Ishikawa (cell line): Measurements from ENCODE around the gene OSBPL6.

Source experiments
- CEBPB ChIP-seq: IDR thresholded peaks from 2 replicates; pipeline ENCODE4 v1.6.1; 2012
- CREB1 ChIP-seq: IDR thresholded peaks from 2 replicates; pipeline ENCODE4 v1.6.1; 2012; ENCODE audit warnings: low read depth
- EGR1 ChIP-seq: IDR thresholded peaks from 2 replicates; pipeline ENCODE4 v1.6.1; 2012
- EP300 ChIP-seq: IDR thresholded peaks from 2 replicates; pipeline ENCODE4 v1.6.1; 2012; ENCODE audit warnings: borderline replicate concordance
- FOXM1 ChIP-seq: IDR thresholded peaks from 2 replicates; pipeline ENCODE4 v1.6.1; 2012; ENCODE audit warnings: low read depth, borderline replicate concordance
- NFIC ChIP-seq: IDR thresholded peaks from 2 replicates; pipeline ENCODE4 v1.6.1; 2012
- RAD21 ChIP-seq: IDR thresholded peaks from 2 replicates; pipeline ENCODE4 v1.6.1; 2012; ENCODE audit warnings: low read depth
- TAF1 ChIP-seq: IDR thresholded peaks from 2 replicates; pipeline ENCODE4 v1.6.1; 2012; ENCODE audit warnings: low read depth, mild to moderate bottlenecking
- TCF12 ChIP-seq: IDR thresholded peaks from 2 replicates; pipeline ENCODE4 v1.6.1; 2012; ENCODE audit warnings: low read depth
- TEAD4 ChIP-seq: IDR thresholded peaks from 2 replicates; pipeline ENCODE4 v1.6.1; 2012
- YY1 ChIP-seq: IDR thresholded peaks from 2 replicates; pipeline ENCODE4 v1.6.1; 2012; ENCODE audit warnings: low read depth
- ZBTB7A ChIP-seq: IDR thresholded peaks from 2 replicates; pipeline ENCODE4 v1.6.1; 2012; ENCODE audit warnings: low read depth
- TF ChIP-seq, protein P1 (sequence below): IDR thresholded peaks from 2 replicates; pipeline ENCODE4 v1.6.1; 2012; ENCODE audit warnings: low read depth, mild to moderate bottlenecking
- TF ChIP-seq, protein P2 (sequence below): IDR thresholded peaks from 2 replicates; pipeline ENCODE4 v1.6.1; 2012
- TF ChIP-seq, protein P3 (sequence below): IDR thresholded peaks from 2 replicates; pipeline ENCODE4 v1.6.1; 2012

OSBPL6 gene

DNA sequence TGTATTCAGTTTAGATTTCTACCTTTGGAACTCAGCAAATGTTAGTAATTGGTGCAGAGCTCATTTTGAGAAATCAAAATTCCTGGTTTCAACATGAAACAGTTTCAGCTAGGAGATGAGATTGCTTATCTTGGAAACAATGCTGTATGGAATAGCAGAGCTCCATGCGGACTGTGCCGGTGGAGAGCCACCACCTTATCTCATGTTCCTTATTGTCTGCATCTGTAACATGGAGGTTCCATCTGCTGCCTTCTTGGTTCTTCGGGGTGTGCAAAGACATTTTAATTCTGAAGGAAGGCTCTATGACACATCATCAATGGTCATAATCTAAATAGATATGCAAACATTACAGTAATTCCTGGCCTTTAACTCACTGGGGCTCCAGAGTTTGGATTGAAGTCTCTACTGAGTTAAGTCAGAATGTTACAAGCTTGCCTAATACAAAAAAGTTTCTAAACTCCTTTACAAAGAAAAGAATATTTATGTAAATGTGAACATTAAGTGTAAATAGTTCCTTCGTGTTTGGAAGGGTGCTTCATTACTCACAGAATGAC lies 191.4 kb downstream of the OSBPL6 start:
- TF ChIP-seq, protein P1, sequence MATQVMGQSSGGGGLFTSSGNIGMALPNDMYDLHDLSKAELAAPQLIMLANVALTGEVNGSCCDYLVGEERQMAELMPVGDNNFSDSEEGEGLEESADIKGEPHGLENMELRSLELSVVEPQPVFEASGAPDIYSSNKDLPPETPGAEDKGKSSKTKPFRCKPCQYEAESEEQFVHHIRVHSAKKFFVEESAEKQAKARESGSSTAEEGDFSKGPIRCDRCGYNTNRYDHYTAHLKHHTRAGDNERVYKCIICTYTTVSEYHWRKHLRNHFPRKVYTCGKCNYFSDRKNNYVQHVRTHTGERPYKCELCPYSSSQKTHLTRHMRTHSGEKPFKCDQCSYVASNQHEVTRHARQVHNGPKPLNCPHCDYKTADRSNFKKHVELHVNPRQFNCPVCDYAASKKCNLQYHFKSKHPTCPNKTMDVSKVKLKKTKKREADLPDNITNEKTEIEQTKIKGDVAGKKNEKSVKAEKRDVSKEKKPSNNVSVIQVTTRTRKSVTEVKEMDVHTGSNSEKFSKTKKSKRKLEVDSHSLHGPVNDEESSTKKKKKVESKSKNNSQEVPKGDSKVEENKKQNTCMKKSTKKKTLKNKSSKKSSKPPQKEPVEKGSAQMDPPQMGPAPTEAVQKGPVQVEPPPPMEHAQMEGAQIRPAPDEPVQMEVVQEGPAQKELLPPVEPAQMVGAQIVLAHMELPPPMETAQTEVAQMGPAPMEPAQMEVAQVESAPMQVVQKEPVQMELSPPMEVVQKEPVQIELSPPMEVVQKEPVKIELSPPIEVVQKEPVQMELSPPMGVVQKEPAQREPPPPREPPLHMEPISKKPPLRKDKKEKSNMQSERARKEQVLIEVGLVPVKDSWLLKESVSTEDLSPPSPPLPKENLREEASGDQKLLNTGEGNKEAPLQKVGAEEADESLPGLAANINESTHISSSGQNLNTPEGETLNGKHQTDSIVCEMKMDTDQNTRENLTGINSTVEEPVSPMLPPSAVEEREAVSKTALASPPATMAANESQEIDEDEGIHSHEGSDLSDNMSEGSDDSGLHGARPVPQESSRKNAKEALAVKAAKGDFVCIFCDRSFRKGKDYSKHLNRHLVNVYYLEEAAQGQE: no peak
- TF ChIP-seq CEBPB (no peak), RAD21 (no peak), YY1 (no peak), TAF1 (no peak), TEAD4 (no peak), FOXM1 (no peak), NFIC (no peak), EGR1 (no peak), ZBTB7A (no peak)
- TF ChIP-seq, protein P2, sequence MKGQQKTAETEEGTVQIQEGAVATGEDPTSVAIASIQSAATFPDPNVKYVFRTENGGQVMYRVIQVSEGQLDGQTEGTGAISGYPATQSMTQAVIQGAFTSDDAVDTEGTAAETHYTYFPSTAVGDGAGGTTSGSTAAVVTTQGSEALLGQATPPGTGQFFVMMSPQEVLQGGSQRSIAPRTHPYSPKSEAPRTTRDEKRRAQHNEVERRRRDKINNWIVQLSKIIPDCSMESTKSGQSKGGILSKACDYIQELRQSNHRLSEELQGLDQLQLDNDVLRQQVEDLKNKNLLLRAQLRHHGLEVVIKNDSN: no peak
- TF ChIP-seq, protein P3, sequence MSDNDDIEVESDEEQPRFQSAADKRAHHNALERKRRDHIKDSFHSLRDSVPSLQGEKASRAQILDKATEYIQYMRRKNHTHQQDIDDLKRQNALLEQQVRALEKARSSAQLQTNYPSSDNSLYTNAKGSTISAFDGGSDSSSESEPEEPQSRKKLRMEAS: no peak

DNA sequence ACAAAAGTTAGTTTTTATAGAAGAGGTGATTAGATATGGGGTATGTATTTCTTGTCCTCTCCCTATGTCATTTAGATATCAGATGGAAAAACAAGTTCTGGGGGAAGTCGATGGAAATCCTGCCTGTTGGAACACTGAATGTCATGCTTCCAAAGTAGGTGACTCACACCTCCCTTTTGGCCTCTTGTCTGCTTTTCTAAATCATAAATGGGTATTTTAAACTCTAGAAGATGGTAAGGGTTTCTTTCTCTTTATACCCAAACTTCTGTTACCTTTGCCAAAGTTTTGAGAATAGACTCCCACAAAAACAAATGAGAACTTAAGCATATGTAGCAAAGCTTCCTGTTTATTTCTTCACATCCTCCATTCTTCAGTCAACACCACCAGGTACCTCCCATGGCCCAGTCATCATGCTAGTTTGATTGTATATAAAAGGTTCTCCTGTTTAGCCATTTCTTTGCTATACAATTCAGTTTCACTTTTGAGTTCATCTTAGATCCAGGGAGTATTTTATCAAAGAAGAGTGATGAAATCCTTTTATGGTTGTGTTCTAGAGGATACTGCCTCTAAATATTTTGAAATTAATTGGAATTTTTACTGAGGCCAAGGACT lies 192.8 kb downstream of the OSBPL6 start:
- TF ChIP-seq ZBTB7A: no peak

DNA sequence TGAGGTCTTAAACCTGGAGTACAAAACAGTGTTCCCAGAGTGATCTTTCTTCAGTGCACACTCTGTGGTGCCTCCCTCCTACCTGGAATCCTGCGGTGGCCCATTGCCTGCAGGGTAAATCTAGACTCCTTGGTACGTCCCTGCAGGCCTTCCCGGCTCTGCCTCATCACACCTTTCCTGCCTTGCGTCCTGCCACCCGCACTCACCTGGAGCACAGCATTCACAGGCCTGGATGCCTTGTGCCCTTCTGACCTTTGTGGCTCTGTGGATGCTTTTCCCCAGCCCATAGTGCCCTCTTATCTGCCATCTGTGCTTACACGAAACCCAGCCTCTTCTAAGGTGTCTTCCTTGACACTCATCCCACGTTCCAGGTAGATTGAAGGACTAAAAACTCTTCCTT lies 194.0 kb downstream of the OSBPL6 start:
- TF ChIP-seq CREB1 (no peak), TCF12 (no peak), EP300 (no peak), YY1 (no peak), RAD21 (no peak), ZBTB7A (no peak), CEBPB (no peak), TAF1 (no peak), TEAD4 (no peak), EGR1 (no peak), NFIC (no peak), FOXM1 (no peak)
- TF ChIP-seq, protein P3: no peak
- TF ChIP-seq, protein P1: no peak
- TF ChIP-seq, protein P2: no peak

DNA sequence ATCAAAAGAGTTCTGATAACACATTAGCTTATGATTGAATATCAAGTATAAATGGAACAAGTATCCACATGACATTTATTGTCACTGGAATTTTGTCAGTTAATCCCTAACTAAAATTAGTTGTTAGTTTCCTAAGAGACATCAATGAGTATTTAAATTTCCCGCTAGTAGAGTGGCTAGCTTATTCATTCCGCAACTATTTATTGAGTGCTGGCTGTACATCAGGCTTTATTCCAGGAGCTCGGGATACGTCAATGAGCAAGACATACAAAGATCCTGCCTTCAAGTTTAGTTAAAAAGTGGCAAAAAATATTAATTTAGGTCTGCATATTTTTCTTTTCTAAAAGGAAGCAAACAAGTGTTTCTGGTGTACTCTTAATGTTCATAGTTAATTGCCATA lies 197.4 kb downstream of the OSBPL6 start:
- no peak for TF ChIP-seq EGR1
- no peak for TF ChIP-seq YY1
- no peak for TF ChIP-seq CEBPB
- no peak for TF ChIP-seq NFIC
- TF ChIP-seq, protein P1: no peak
- no peak for TF ChIP-seq TEAD4
- TF ChIP-seq TAF1: no peak
- no peak for TF ChIP-seq TCF12
- no peak for TF ChIP-seq CREB1
- TF ChIP-seq EP300: no peak
- no peak for TF ChIP-seq RAD21
- TF ChIP-seq ZBTB7A: no peak
- TF ChIP-seq, protein P3: no peak
- TF ChIP-seq, protein P2: no peak
- no peak for TF ChIP-seq FOXM1
